HG02642 (cell line): ENCODE data around the gene PIEZO2.

Experiments
- ATAC-seq: cut with Tn5 transposase; IDR thresholded peaks from one replicate; pipeline ENCODE4 v1.9.1; 2021; ENCODE audit warnings: mild to moderate bottlenecking; ENCODE audit not compliant: unreplicated experiment, poor library complexity

Gene PIEZO2

GRCh38 chr18:11035814-11036495 lies 113.4 kb downstream of the PIEZO2 start:
- no peak for ATAC-seq

- no peak for ATAC-seq
Observed at GRCh38 chr18:11035376-11035775, 114.0 kb downstream of the PIEZO2 start.

- ATAC-seq, result no peak
Observed at GRCh38 chr18:11034884-11035283, 114.5 kb downstream of the PIEZO2 start.

GRCh38 chr18:11033503-11033902 lies 115.9 kb downstream of the PIEZO2 start:
- ATAC-seq, result no peak

GRCh38 chr18:11031966-11032365 lies 117.4 kb downstream of the PIEZO2 start:
- no peak for ATAC-seq

- no peak for ATAC-seq
Observed at GRCh38 chr18:11029021-11029420, 120.3 kb downstream of the PIEZO2 start.

- ATAC-seq, result no peak
Observed at GRCh38 chr18:11027862-11028261, 121.5 kb downstream of the PIEZO2 start.

GRCh38 chr18:11025671-11026070 lies 123.7 kb downstream of the PIEZO2 start:
- ATAC-seq, result no peak

GRCh38 chr18:11024928-11025669 lies 124.3 kb downstream of the PIEZO2 start:
- no peak for ATAC-seq

GRCh38 chr18:11021477-11021876 lies 127.9 kb downstream of the PIEZO2 start:
- ATAC-seq, result no peak

- no peak for ATAC-seq
Observed at GRCh38 chr18:11020877-11021414, 128.4 kb downstream of the PIEZO2 start.

- no peak for ATAC-seq
Observed at GRCh38 chr18:11020161-11020853, 129.1 kb downstream of the PIEZO2 start.

GRCh38 chr18:11019295-11020105 lies 129.9 kb downstream of the PIEZO2 start:
- ATAC-seq, result no peak

- no peak for ATAC-seq
Observed at GRCh38 chr18:11009869-11010268, 139.5 kb downstream of the PIEZO2 start.

GRCh38 chr18:11009147-11009546 lies 140.2 kb downstream of the PIEZO2 start:
- ATAC-seq, result no peak

- no peak for ATAC-seq
Observed at GRCh38 chr18:11008505-11008904, 140.9 kb downstream of the PIEZO2 start.

GRCh38 chr18:11005528-11005927 lies 143.8 kb downstream of the PIEZO2 start:
- ATAC-seq, result no peak

- ATAC-seq, result no peak
Observed at GRCh38 chr18:11004951-11005350, 144.4 kb downstream of the PIEZO2 start.

GRCh38 chr18:11004294-11004693 lies 145.1 kb downstream of the PIEZO2 start:
- ATAC-seq, result no peak

GRCh38 chr18:11002796-11003195 lies 146.6 kb downstream of the PIEZO2 start:
- ATAC-seq, result no peak
